Measurements from ENCODE around the gene KCNK7.
A peak's percentile ranks its signal among the peaks of the same experiment; 100 is the strongest.

The KCNK7 gene

DNA sequence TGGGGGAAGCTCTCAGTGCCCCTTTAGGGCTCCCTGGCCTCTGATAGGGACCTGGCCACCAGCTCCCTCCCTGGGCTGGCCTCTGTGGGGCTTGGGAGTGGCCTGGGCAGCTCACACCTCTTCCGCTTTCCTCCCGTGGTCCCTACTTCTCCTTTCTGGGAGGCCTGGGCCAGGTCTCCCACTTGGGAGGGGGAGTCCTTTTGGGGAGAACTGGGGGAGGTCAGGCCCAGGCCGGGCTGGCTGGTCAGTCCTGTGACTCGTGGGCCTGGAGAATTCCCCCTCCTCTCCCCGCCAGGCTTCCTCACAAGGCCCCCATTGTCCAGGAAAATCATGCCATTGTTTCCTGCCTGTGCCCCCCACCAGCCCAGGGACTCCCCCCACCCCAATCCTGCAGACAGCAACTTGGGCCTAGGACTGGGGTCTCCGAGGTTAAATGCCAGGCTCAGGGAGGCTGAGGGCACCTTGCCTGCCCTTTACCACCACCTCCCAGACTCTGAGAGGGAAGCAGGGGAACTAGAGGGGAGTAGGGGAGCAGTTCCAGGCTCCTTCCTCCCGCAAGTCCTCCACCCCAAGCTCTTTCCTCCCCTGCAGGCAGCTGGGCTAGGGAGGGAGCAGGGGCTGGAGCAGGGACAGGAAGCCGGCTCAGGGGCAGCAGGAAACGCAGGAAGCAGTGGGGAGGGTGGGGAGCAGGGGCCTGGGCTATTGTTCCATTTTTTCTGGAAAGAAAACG lies 15.6 kb upstream of the KCNK7 start:
- no peak for DNase-seq (ENCODE audit: low read depth in 2 of 2)

DNA sequence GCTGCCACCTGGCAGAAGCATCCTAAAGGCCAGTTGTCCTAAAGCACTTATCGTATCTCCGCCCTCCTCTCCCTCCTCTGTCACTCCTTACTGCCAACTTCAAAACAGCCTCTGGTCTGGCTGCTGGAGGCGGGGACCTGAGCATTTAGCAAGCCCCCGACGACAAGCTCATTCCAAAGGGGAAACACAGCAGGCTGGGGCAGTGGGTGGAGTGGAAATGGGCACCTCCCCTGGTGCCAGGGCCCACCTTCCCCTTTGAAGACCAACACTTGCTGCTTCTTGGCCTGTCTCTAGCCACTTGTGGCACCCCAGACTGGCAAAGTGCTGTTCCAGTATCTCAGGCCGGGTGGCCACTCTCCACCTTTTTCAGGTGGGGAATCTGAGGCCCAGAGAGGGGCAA lies 14.8 kb upstream of the KCNK7 start:
- no peak for DNase-seq (ENCODE audit: low read depth in 2 of 2)

DNA sequence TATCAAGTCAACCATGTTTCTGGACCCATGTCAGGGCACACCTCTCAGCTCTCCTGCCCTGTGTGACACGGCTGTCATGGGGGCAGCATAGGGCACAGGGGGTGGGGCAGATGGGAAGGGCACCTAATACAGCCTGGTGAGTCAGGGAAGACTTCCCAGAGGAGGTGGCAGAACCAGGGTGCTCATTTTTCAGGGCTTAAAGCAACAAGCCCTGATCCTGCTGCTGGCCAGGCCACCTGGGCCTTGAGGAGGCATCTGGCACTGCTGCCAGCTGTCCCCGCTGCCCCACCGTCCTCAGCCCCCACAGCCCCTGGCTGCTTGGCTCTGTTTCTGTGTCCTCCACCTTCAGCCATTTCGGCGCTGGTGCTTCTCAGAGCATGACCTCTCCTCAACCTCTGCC lies 14.1 kb upstream of the KCNK7 start:
- DNase-seq (ENCODE audit: low read depth in 2 of 2): no peak

DNA sequence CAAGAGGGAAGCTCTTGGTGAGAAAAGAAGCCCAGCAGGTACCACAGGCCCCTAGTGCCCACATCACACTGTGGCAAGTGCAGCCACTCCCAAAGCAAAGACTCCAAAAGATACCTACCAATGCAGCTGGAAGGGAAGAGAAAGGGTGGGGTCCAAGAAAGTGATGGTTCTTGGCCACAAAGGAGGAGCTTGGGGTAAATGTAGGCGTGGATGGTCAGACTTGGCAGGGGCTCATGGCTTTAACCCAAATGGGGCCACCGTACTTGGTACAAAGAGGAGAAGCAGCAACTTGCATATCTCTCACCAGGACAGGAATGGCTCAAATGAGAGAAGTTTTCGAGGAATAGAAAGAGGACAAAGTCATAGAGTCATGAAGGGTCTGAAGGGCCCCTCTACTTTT lies 13.6 kb upstream of the KCNK7 start:
- no peak for DNase-seq (ENCODE audit: low read depth in 2 of 2)

DNA sequence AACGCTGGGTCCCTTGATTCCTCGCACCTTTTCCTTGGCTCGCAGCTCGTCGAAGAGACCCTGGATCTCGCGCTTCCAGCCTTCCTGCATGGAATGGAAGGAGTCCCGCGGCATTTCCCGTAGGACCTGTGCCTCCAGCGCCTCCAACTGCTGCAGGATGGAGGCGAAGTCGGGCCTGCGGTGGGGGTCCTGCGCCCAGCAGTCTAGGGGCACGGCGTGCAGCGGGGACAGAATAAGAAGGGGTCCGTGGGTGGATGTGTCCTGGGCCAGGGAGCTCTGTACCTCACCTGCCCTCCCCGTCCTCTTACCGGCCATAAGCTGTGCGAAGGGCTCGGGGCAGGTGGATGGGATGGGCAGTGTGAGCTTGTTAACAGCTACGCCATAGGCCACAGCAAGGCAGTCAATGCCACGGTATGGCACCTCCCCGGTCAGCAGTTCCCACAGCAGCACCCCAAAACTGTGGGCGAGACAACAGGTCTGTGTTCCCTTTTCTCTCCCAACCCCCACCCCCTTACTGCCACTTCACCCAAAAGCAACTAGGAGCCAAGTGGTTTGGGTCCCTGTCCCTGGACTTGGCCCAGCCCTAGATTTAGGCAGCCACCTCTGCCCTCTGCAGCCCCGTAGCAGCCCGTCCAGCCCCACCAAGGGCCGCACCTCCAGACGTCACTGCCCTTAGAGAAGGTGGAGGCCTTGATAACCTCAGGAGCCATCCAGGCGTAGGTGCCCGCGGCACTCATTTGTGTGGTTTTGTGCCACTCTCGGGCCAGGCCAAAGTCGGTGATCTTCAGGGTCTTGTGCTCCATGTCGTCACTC lies 12.2 kb upstream of the KCNK7 start:
- DNase-seq (ENCODE audit: low read depth in 2 of 2): no peak

DNA sequence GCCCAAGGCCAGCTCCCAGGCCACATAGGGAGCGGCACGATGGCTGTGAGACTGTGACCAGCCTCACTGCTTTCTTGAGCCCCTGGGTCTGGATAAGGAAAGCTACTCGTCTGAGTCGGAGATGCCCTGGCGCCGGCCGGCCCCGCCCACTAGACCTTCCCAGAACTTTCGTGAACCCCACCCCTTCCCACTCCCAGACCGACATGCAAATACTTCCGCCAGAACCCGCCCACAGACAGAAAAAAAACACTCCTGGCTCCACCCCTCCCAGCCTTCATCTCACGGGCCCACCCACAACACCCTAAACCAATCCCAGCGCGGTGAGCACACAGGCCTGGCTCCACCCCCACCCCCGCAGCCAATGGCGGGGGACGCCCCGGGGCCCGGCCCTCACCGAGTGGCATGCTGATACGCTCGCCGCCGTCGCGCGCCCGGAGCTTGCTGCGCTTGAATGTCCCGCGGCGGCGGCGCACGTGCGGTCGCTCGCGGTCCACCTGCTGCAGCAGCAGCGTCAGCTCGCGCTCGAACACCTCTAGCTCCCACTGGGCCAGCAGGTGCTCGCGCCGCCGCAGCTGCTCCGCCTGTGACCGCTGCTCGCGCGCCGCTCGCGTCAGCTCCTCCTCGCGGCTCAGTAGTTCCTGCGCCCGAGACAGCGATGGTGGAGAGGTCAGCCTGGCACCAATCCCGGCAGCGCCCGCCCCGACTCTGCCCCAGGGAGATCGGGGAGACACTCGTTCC lies 11.4 kb upstream of the KCNK7 start:
- no peak for DNase-seq (ENCODE audit: low read depth in 2 of 2)

DNA sequence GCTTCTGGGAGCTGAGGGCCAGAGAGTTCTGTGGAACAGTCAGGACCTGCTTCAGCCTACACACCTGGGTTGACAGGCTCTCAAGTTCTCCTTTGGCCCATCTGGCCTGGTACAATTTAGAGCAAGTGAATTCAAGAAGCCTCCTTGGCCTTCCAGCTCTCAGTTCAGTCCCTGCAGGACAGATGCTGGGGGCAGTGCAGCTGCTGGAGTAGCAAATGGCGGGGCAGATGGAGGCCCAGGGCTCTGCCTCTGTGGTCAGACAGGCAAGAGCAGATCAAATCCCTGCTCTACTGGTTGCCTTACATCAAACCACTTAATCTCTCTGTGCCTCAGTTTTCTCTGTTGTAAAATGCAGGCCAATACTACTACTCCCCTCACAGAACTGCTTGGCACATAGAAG lies 8.7 kb upstream of the KCNK7 start:
- no peak for DNase-seq (ENCODE audit: low read depth in 2 of 2)

DNA sequence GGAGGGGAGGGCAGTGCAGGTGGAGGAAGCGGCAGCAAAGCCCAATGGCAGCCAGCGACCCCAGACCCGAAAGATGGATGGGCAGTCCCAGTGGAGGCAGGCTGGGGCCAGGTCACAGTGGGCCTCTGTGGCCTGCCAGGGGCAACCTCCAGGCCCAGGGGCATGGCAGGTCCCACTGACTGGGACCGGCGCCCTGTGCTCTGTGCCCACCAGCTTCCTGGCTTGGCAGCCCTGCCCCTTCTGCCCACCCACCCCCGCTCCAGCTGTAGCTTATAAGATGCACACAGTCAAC lies 4.3 kb upstream of the KCNK7 start:
- no peak for DNase-seq (ENCODE audit: low read depth in 2 of 2)

DNA sequence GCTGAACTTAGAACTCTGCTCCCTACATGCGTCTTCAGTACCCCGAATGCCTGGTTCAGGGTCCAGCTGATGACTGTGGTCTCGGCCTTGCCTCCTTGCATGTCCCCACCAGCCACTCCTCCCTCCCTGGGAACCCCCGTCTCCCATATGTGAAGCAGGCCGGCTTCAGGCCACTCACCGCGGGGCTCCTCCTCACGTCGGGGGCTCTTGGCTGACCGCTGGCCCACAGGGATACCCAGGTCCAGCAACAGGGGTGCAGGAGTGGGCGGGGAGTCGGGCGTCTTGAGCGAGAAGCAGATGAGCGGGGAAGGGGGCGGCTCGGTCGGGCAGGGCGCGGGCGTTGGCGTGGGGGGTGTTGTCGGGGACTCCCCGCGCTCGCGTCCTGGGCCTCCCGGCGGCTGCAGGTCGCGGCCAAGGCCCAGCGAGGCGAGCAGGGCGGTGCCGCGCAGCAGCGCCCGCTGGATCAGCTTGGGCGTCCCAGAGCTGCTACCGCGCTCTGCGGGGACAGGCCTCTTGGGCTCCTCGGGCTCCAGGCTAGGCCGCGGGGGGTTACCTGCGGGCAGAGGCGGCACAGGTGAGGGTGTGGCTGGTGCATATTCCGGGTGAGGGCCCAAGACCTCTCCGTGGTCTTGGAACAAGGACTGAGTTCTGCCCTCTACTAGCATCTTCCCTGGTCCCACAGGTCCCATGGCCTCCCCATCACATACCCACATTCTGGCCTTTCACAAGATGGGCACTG lies 3.8 kb upstream of the KCNK7 start:
- no peak for DNase-seq (ENCODE audit: low read depth in 2 of 2)

DNA sequence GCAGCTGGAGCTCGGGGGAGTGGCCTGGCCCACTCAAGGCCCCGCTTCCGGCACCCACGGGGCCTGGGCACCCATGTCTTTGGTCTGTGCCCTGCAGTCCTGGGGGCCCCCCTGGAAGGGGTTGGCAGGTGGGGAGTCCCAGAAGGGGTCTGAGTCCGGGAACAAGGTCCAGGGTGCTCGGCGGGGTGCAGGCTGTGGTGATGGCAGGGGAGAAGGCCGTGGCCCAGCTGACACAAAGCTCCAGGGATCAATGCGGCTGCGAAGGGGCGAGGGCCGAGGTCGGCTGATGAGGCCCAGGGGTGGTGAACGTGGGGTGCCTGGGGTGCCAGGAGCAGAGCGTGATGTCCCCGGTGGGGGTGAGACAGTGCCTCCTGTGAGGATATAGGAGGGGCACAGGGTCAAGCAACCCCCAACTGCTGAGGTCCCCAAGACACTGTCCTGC lies 2.7 kb upstream of the KCNK7 start:
- no peak for DNase-seq (ENCODE audit: low read depth in 2 of 2)

DNA sequence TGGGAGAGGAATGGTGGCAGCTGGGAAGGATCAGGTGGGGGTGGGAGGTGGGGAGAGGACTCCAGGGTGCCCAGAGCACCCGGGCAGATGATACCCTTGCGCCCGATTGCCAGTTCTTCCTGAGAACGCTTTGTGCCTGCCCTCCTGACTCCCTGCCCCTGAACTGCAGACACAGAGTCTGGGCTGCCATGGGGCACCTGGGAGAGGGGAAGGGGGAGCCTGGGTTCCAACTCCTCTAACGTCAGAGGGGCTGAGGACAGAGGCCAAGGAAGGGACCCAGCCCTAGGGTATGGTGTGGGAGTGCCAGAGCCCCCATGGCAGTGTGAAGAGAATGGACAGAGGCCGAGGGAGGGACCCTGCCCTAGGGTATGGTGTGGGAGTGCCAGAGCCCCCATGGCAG lies 920 bp upstream of the KCNK7 start:
- DNase-seq (ENCODE audit: low read depth in 2 of 2): no peak

DNA sequence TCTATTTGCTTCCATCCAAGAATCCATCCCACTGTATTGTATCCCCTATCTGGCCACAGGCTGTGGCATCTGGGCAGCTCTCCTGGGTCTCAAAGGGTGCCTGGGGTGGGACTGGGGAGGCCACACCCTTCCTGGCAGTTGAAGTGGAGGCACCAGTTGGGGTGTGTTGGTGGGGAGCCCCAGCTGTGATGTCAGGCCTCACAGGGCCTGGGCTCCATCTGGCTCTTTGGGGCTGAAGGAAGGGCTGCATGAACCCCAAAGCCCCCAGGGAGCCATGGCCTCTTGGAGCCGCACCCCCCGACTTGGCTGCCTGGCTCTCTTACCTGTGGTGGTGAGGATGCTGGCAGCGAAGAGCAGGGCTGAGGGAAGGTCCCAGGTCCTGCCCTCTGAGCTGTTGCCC lies 469 bp downstream of the KCNK7 start:
- no peak for DNase-seq (ENCODE audit: low read depth in 2 of 2)

DNA sequence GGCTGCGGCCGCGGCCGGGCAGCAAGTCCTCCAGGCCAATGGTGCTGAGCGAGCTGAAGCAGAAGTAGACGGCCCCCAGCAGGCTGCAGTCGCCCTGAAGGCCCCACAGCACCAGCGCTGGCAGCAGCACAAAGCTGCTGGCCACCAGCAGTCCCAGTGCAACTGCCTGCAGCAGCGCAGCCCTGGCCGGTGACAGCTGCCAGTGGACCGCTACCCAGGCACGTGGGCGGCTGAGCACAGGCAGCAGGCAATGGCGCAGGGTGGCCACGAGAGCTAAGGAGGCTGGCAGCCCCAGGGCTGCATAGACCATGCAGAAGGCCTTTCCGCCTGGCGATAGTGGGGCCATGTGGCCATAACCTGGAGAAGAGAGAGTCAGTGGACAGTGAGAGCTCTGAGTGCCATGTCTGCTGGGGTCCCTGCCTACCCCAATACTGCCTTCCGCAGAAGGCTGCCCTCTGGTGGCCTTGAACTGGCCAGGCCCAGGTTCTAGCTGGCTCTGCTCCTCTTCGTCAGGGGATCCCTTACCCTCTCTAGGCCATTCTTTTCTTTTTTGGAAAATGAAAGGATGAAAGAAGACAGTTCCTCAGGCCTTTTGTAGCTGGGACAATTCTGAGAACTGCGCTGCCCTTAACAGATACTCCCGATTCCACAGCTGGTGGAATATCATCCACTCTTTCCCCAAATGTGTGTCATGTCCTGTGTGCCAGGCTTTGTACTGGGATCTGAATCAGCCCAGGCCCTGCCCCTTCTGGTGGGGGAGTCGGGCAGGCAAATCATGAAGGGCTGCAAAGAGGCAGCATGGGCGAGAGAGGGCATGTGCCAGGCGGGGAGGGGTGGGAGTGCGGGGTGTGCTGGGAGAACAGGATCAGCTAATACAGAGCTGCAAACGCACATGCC lies 1.8 kb downstream of the KCNK7 start:
- peak in 1 of 2 donors; percentile 40 for DNase-seq (ENCODE audit: low read depth in 2 of 2)

DNA sequence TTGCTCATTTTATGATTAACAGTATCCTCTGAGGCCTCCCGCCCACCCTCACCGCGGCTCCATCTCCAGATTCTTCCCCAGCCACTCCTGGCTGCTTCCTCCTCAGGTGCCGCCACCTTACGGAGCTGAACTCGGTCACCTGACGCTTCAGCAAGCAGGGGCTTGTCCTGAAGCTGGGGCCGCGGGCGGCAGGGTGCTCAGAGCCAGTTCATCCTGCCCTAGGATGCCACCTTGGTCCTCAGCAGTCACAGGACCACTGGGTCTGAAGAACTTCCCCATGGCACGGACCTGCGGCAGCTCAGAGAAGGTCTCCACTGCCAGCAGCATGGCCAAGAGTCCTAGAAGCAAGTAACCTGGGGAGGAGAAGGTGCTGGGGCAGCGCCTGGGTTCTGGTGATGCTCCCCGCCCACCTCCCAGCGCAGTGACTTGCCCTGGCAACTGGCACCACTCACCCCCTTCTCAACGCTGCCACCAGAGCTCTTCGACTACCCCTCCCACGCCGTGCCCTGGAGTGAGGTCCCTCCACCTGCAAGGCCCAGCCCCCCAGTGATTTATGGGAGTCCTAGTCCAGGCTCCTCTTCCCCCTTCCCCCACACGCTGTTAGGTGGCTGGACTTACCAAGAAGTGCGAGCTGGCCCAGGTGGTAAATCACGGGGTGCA lies 2.6 kb downstream of the KCNK7 start:
- DNase-seq (ENCODE audit: low read depth in 2 of 2): no peak

DNA sequence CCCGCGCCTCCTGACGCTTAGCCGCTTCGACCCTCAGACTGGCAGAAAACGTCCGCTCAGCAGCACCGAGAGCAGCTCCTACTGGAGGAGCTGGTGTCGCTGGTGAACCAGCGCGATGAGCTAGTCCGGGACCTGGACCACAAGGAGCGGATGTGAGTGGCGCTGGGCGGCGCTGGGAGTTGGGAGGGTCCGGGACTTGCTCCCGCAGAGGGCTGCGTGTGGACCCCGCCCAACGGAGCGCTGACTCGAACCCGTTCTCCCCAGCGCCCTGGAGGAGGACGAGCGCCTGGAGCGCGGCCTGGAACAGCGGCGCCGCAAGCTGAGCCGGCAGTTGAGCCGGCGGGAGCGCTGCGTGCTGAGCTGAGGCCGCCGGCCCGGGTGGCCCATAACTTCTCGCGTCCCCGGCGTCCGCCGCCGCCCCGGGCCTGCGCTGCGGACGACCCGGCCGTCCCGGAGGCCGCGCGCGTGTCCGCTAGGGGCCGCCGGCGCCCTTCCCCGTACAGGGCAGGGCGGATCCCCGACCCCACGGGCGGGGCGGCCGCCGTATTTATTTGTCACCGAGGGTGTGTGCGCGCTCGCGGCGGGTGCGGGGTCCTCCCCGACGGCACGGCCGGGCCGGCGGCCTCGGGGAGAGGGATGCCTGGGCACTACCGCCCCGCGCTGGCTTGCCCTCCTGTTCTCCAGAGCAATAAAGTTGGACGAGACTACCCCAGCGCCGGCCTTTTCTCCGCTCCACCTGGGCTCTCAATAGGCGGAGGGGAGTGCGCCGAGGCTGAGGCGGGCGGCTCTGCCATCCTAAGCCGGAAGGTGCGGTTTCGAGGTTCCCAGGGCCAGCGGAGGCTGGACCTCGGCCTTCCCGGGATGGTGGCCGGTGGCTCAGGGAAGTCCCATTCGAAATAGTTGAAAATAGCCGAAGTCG lies 3.4 kb downstream of the KCNK7 start:
- no peak for DNase-seq (ENCODE audit: low read depth in 2 of 2)

DNA sequence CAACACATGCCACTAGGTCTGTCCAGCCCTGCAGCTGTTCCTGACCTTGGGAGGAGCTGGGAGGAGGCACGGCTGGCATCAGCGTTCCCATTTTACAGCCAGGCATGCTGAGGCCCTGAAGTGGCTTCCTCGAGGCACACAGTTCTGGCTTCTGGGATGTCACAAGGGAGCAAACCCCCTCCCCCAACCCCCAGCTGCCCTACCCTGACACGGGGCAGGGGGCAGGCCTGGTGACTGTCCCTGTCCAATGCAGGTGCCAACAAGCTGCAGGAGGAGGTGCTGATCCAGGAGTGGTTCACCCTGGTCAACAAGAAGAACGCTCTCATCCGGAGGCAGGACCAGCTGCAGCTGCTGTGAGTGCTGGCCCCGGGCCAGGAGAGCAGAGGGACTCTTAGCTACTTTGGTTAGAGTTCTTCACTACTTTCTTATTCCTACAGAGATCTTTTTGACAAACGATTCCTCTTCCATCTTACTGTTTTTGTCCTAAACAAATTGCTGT lies 5.3 kb downstream of the KCNK7 start:
- DNase-seq (ENCODE audit: low read depth in 2 of 2): no peak

DNA sequence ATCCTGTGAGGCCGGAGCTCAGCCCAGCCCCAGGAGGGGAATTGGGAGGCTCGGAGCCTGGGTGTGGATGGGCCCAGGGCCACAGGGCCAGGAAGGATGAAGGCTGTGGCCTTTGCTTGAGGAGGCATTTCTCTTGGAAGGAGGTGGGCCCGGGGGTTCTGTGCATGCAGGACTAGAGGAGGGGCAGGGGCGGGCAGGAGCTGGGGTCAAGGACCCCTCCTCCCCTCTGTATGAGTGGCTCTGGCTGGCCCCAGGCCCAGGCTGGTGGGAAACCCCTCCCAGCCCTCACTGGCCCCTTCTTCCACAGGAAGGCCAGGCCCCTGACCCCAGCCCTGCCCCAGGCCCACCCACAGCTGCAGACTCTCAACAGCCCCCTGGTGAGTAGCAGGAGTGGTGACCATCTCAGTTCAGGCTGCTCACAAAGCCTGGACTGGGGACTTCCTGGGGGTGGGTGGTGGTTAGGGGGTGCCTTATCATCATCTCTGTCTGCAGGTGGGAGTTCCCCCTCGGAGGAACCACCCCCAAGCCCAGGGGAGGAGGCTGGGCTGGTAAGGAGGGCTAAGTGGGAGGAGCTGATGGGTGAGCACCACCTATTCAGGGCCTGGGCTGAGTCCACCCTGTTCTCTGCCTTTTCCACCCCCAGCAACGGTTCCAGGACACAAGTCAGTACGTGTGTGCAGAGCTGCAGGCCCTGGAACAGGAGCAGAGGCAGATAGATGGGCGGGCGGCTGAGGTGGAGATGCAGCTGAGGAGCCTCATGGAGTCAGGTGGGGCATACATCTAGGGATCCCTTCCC lies 6.0 kb downstream of the KCNK7 start:
- peak in 1 of 2 donors; percentile 33 for DNase-seq (ENCODE audit: low read depth in 2 of 2)

Measured in stimulated activated CD8-positive, alpha-beta memory T cell treated with anti-CD3 and anti-CD28 coated beads, Interleukin-7, amount 100 ng/mL, for 4 hours (primary cell).